Neural crest cell (in vitro differentiated cells): ENCODE measurements around the gene EHBP1. TPM values are rescaled to one million over a fixed set of nuclear protein-coding genes. Genes with fewer than 3 reads are reported as not detected.

Experiments
- DNase-seq: peaks from one replicate; pipeline ENCODE4 v3.0.0; 2021; ENCODE audit warnings: low read depth, mixed read lengths, low spot score
- H3K27ac Mint-ChIP-seq: one replicate; pipeline ENCODE4 v1.8.0; 2021; ENCODE audit warnings: mild to moderate bottlenecking, mixed read lengths; ENCODE audit not compliant: unreplicated experiment
- H3K27me3 Mint-ChIP-seq: 2 replicates; pipeline ENCODE4 v1.8.0; 2021; ENCODE audit warnings: low read depth, mild to moderate bottlenecking, mixed read lengths
- H3K36me3 Mint-ChIP-seq: 2 replicates; pipeline ENCODE4 v1.8.0; 2021; ENCODE audit warnings: low read depth, mild to moderate bottlenecking, mixed read lengths
- H3K4me1 Mint-ChIP-seq: 2 replicates; pipeline ENCODE4 v1.8.0; 2021; ENCODE audit warnings: mixed read lengths
- H3K4me3 Mint-ChIP-seq: one replicate; pipeline ENCODE4 v1.8.0; 2021; ENCODE audit warnings: mild to moderate bottlenecking, mixed read lengths
- H3K9me3 Mint-ChIP-seq: 2 replicates; pipeline ENCODE4 v1.8.0; 2021; ENCODE audit warnings: mixed read lengths
- CTCF ChIP-seq: fragments of 200-600 bp; sonication (generic); conservative IDR thresholded peaks from 2 replicates; pipeline ENCODE4 v1.5.0; 2021; ENCODE audit warnings: antibody characterized with exemption, mild to moderate bottlenecking
- total RNA-seq: library from RNA; stranded (reverse); gene quantifications from 2 replicates; pipeline ENCODE4 v1.2.1, GENCODE V29; 2021

Gene EHBP1
- total RNA-seq, 1 donor from 2014 or later: 42.3 TPM

GRCh38 chr2:63034526-63034925 lies 329.0 kb downstream of the EHBP1 start:
- TF ChIP-seq CTCF: no peak
- Mint-ChIP-seq H3K4me1 (peaks cover 8% of the 10 kb centered on the region), H3K9me3 (no peaks in the 10 kb centered on the region), H3K36me3 (no peaks in the 10 kb centered on the region), H3K27me3 (no peaks in the 10 kb centered on the region), H3K4me3 (no peak overlapping the region), H3K27ac (no peak overlapping the region)
- no peak for DNase-seq

- TF ChIP-seq CTCF: no peak
- Mint-ChIP-seq H3K36me3 (no peaks in the 10 kb centered on the region), H3K4me1 (peaks cover 8% of the 10 kb centered on the region), H3K9me3 (no peaks in the 10 kb centered on the region), H3K27ac (no peak overlapping the region), H3K27me3 (peaks cover 1% of the 10 kb centered on the region), H3K4me3 (no peak overlapping the region)
- no peak for DNase-seq
Observed at GRCh38 chr2:63035169-63035568, 329.7 kb downstream of the EHBP1 start.

- peaks cover 8% of the 10 kb centered on the region for H3K4me1 Mint-ChIP-seq
- no peak overlapping the region for H3K27ac Mint-ChIP-seq
- TF ChIP-seq CTCF: no peak
- no peak overlapping the region for H3K4me3 Mint-ChIP-seq
- H3K27me3 Mint-ChIP-seq: peaks cover 6% of the 10 kb centered on the region
- no peaks in the 10 kb centered on the region for H3K36me3 Mint-ChIP-seq
- H3K9me3 Mint-ChIP-seq: no peaks in the 10 kb centered on the region
- DNase-seq: no peak
Observed at GRCh38 chr2:63035660-63036059, 330.1 kb downstream of the EHBP1 start.

GRCh38 chr2:63038034-63038433 lies 332.5 kb downstream of the EHBP1 start:
- TF ChIP-seq CTCF: no peak

GRCh38 chr2:63040586-63040985 lies 335.1 kb downstream of the EHBP1 start:
- Mint-ChIP-seq H3K27me3 (peaks cover 43% of the 10 kb centered on the region), H3K9me3 (no peaks in the 10 kb centered on the region), H3K36me3 (peaks cover 9% of the 10 kb centered on the region), H3K4me1 (peaks cover 26% of the 10 kb centered on the region), H3K4me3 (no peak overlapping the region), H3K27ac (no peak overlapping the region)
- no peak for DNase-seq
- TF ChIP-seq CTCF: no peak

More at GRCh38 chr2:63038034-63038433, 332.5 kb downstream of the EHBP1 start:
- DNase-seq: no peak
- Mint-ChIP-seq H3K9me3 (no peaks in the 10 kb centered on the region), H3K4me1 (peaks cover 8% of the 10 kb centered on the region), H3K4me3 (no peak overlapping the region), H3K36me3 (no peaks in the 10 kb centered on the region), H3K27ac (no peak overlapping the region), H3K27me3 (peaks cover 19% of the 10 kb centered on the region)

GRCh38 chr2:63041592-63041991 lies 336.1 kb downstream of the EHBP1 start:
- peaks cover 13% of the 10 kb centered on the region for H3K36me3 Mint-ChIP-seq
- peaks cover 27% of the 10 kb centered on the region for H3K4me1 Mint-ChIP-seq
- H3K27me3 Mint-ChIP-seq: peaks cover 53% of the 10 kb centered on the region
- no peak overlapping the region for H3K27ac Mint-ChIP-seq
- DNase-seq: no peak
- H3K9me3 Mint-ChIP-seq: no peaks in the 10 kb centered on the region
- no peak for TF ChIP-seq CTCF
- no peak overlapping the region for H3K4me3 Mint-ChIP-seq
